Measurements from ENCODE around the gene WNT6.

The WNT6 gene

DNA sequence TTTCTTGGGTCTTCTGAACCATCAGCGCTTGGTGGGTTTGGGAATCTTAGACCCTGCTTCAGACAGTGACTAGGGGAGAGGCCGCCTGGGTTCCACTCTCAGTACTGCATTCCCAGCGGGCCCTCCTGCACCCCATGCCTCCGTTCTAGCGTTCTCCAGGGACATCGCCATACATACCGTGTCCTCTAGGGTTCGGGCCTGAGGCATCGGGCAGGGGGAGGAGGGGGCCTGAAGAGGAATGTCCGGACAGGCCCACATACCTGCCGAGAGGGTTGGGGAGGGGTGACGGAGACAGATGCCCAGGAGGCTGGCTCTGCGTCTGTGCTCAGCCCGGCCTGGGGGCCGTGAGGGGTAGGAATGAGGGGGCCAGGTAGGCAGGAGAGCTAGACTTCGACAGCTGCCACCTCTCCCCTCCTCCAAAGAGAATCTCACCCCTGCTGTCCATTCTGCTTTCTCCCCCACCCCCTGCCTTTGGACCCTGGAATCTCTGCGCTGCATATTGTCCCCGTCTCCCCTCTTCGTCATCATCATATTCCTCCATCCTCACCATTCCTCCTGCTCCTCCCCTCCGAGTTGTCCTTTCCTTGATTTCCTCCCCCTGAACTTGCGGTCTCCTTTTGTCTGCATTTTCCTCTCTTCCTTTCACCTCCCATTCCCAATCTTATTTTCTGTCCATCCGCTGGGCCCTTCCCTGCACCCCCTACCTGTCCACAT is 13.2 kb downstream of the WNT6 start:
- FAIRE-seq: no peak

DNA sequence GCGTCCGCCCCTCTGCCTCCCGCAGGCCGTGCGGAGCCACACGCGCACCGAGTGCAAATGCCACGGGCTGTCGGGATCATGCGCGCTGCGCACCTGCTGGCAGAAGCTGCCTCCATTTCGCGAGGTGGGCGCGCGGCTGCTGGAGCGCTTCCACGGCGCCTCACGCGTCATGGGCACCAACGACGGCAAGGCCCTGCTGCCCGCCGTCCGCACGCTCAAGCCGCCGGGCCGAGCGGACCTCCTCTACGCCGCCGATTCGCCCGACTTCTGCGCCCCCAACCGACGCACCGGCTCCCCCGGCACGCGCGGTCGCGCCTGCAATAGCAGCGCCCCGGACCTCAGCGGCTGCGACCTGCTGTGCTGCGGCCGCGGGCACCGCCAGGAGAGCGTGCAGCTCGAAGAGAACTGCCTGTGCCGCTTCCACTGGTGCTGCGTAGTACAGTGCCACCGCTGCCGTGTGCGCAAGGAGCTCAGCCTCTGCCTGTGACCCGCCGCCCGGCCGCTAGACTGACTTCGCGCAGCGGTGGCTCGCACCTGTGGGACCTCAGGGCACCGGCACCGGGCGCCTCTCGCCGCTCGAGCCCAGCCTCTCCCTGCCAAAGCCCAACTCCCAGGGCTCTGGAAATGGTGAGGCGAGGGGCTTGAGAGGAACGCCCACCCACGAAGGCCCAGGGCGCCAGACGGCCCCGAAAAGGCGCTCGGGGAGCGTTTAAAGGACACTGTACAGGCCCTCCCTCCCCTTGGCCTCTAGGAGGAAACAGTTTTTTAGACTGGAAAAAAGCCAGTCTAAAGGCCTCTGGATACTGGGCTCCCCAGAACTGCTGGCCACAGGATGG is 14.0 kb downstream of the WNT6 start:
- TF ChIP-seq TAF1 (IDR thresholded peaks at IDR 0.05; ENCODE audit: borderline replicate concordance, low read depth, low read length) (no peak), POLR2AphosphoS5 (IDR thresholded peaks at IDR 0.05; ENCODE audit: low read depth, low read length) (no peak), POLR2A (IDR thresholded peaks at IDR 0.05; ENCODE audit: low read depth, low read length) (no peak)
- FAIRE-seq (no peak), DNase-seq (ENCODE audit: insufficient read length) (no peak)

More for the DNA sequence above, 13.2 kb downstream of the WNT6 start:
- no peak for TF ChIP-seq POLR2A (IDR thresholded peaks at IDR 0.05; ENCODE audit: low read depth, low read length)
- no peak for TF ChIP-seq POLR2AphosphoS5 (IDR thresholded peaks at IDR 0.05; ENCODE audit: low read depth, low read length)
- no peak for TF ChIP-seq TAF1 (IDR thresholded peaks at IDR 0.05; ENCODE audit: borderline replicate concordance, low read depth, low read length)
- DNase-seq (ENCODE audit: insufficient read length): no peak

DNA sequence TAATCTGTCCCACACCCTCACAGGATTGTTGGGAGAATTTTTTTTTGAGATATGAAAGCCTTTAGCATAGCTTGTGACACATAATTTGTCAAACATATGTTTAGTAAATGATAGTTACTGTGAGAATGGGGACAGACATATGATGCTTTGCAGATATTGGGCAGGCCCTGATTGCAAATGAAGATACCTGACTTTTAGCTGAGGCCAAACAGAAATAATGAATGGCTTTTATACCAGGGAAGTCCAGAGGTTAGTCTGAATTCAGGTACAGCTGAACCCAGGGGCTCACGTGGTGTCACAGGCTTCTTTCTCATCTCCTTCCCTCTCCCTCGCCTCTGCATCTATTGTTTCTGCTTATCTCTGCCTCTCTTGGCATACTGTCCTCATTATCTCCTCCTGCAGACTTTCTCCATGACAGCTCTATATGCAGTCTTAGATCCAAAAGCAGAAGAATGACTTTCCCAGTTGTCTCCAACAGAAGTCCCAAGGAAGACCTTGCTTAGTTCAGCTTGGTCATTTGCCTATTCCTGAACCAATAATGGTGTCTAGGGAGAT is 16.2 kb downstream of the WNT6 start:
- TF ChIP-seq POLR2AphosphoS5 (IDR thresholded peaks at IDR 0.05; ENCODE audit: low read depth, low read length): no peak
- TF ChIP-seq TAF1 (IDR thresholded peaks at IDR 0.05; ENCODE audit: borderline replicate concordance, low read depth, low read length): no peak
- TF ChIP-seq POLR2A (IDR thresholded peaks at IDR 0.05; ENCODE audit: low read depth, low read length): no peak
- peak; percentile 36 for FAIRE-seq
- no peak for DNase-seq (ENCODE audit: insufficient read length)

DNA sequence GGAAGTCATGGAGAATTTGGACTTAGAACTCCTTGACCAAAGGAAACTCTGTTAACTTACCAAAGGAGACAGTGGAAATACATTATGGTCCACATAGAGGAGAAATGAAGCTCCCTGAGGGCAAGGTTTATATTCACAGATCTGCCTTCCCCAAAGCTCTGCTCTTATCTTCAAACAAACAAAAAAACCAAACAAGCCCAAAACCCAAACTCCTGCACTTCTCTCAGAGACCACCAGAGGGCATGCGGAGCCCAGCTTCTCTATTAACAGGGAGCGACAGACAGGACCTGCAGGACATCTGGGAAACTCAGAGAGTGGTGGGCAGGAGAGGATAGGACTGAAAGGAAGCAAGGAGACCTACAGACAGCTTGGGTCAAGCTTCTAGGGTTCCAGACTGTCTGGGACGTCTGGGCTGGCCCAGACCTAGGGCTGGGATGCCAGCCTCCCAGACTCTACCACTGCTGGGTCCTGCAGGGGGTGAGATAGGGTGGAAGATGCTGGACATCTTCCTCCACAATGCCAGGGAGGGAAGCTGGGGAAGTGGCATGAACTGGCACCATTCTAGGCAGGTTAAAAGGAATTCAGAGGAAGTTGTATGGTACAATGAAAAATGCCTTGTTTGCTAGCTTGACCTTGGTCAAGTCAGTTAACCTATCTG is 17.1 kb downstream of the WNT6 start:
- FAIRE-seq: peak; percentile 56

DNA sequence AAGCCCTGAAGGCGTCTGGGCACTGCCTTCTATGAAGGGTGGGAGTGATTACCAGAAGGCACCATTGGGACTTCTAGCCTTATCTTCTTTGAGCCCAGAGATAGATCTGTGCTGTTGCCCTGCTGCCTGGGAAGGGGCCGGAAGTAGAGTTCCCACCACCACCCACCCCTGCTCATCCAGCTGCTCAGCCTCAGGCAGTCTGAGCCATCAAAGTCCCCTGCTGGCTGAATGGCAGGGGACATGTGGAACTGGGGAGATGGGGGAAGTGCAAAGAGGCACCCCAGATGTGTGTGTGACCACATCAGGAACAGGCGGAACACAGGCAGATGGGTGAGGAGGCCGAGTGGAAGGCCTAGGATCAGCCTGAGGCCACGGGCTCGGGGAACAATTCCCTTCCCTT is 17.7 kb downstream of the WNT6 start:
- DNase-seq (ENCODE audit: insufficient read length) (no peak), FAIRE-seq (peak; percentile 33)
- TF ChIP-seq TAF1 (IDR thresholded peaks at IDR 0.05; ENCODE audit: borderline replicate concordance, low read depth, low read length) (no peak), POLR2AphosphoS5 (IDR thresholded peaks at IDR 0.05; ENCODE audit: low read depth, low read length) (no peak), POLR2A (IDR thresholded peaks at IDR 0.05; ENCODE audit: low read depth, low read length) (no peak)

More for the DNA sequence above, 17.1 kb downstream of the WNT6 start:
- no peak for DNase-seq (ENCODE audit: insufficient read length)
- TF ChIP-seq POLR2A (IDR thresholded peaks at IDR 0.05; ENCODE audit: low read depth, low read length) (no peak), POLR2AphosphoS5 (IDR thresholded peaks at IDR 0.05; ENCODE audit: low read depth, low read length) (no peak), TAF1 (IDR thresholded peaks at IDR 0.05; ENCODE audit: borderline replicate concordance, low read depth, low read length) (no peak)

DNA sequence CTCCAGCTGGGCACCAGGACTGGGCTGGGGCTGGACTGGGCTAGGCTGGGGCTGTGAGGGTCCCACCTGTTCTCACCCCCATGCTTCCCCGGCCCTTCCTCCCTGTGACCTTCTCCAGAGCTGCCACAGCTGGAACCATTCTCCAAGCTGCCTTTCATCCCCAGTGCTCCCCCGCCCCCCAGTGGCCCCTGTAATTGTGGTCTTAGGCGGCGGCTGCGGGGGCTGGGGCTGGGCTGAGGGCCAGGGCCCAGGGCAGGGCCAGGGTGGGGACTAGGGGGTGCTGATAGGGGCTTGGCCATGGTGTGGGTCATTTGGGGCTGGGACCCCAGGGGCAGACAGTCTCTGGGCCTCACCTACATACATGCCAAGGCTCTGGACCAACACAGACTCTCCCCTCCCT is 18.3 kb downstream of the WNT6 start:
- no peak for DNase-seq (ENCODE audit: insufficient read length)
- TF ChIP-seq POLR2AphosphoS5 (IDR thresholded peaks at IDR 0.05; ENCODE audit: low read depth, low read length) (no peak), TAF1 (IDR thresholded peaks at IDR 0.05; ENCODE audit: borderline replicate concordance, low read depth, low read length) (no peak), POLR2A (IDR thresholded peaks at IDR 0.05; ENCODE audit: low read depth, low read length) (no peak)
- no peak for FAIRE-seq

DNA sequence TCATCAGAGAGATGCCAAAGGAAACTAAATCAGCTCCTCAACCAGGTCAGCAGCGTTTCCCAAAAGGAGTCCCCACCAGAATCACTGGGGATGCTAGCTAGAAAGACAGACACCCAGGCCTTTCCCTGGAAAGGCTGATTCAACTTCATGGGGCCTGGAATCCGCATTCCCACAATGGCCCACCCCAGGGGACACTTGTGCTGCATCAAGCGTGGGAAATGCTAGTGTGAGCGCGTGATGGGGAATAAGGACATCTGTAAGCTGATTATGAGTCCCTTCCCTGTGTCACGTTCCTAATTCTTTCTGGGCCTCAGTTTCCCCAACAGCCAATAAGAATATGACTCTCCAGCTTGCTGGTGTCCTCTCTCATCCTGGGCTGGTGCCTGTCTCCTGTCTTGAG is 18.9 kb downstream of the WNT6 start:
- DNase-seq (ENCODE audit: insufficient read length): no peak
- FAIRE-seq: no peak
- no peak for TF ChIP-seq TAF1 (IDR thresholded peaks at IDR 0.05; ENCODE audit: borderline replicate concordance, low read depth, low read length)
- TF ChIP-seq POLR2AphosphoS5 (IDR thresholded peaks at IDR 0.05; ENCODE audit: low read depth, low read length): no peak
- TF ChIP-seq POLR2A (IDR thresholded peaks at IDR 0.05; ENCODE audit: low read depth, low read length): no peak

DNA sequence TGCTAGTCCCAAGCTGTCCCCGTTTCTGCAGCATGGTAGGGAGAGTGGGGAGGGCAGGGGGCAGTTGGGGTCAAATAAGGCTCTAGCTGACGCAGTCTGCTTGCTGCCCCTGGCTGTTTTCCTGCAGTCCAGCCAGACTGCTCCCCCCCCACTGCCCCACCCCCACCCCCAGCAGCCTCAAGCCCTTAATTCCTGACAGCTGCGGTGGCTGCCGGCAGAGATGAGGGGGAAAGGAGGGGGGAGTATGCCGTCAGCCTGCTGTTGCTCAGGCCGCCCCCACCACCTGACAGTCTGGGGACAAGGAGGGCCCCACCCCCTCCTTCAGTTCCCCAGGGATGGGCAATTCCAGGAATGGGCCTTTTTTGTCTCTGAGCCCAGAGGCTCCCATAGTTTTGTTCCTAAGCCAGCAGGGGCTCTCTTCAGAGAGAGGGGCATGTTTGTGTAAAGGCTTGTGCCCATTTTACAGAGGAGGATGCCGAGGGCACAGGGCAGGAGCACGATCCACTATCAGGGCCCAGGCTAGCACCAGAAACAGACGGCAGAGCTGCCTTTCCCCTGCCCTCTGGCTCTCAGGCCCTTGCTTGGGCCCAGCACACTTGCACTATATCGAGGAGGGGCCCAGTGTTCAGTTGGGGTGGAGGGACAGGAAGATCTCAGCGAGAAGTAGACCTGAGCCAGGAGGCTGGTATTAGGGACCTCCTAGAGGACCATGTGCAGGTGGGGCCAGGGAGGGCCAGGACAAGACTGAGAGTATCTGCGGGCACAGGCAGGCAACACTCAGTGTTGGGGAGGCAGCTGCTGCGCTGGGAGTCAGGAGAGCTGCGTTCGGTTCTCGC is 19.5 kb downstream of the WNT6 start:
- DNase-seq (ENCODE audit: insufficient read length): no peak
- no peak for TF ChIP-seq TAF1 (IDR thresholded peaks at IDR 0.05; ENCODE audit: borderline replicate concordance, low read depth, low read length)
- no peak for TF ChIP-seq POLR2AphosphoS5 (IDR thresholded peaks at IDR 0.05; ENCODE audit: low read depth, low read length)
- TF ChIP-seq POLR2A (IDR thresholded peaks at IDR 0.05; ENCODE audit: low read depth, low read length): no peak
- FAIRE-seq: peak; percentile 82

DNA sequence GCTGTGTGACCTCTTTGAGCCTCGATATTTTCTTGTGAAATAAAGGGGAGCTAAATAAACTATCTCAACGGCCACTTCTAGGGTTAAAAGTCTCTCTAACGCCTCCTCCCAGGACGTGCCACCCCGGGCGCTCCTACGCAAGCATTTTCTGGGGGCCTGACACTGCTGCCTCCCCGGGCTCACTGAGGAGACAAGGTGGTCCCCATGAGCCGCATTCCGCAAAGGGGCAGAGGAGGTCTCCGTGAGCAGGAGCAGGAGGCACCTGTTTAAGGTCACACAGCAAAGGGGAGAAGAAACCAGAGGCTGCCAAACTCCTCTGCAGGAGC is 20.1 kb downstream of the WNT6 start:
- no peak for FAIRE-seq

DNA sequence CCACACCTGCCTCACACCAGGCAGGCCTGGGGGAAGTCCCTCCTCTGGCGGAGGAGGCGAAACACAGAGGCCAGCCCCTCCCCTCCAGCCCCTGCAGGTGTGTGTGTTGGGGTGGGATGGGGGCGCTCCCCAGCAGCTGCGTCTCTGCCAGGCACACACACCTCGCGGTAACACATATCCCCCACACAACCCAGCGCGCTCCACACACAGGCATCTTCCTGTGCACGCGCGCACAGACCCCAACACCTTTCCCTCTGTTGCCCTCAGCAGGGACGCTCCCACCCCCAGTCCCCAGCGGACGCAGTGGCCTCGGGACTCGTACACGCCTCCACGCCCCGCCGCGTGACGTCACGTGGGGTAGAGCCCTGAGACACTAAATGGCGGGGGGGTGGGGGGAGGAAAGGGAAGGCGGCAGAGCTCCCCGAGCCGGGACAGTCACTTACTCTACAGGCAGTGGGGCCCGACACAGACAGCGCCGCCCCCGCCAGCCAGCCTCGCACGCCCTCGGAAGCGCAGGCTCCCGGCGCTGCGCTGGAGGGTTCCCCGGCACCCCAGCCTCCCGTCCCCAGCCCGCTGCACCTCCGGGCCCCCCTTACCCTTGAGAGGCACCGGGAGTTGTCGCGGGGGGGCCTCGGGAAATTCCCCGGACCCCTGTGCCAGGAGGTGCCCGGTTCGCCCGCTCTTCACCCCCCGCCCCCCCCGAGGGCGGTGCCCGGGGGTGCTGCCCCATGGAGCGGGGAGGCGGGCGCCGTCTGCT is 20.7 kb downstream of the WNT6 start, which contains the start of gene WNT10A:
WNT10A (plus strand) TSS at position 751 of the 757 bp plus-strand sequence. CDS start 144 bp downstream, outside the sequence.
- FAIRE-seq: peak; percentile 98
- DNase-seq (ENCODE audit: insufficient read length): peak; percentile 83

More for the DNA sequence above, 20.1 kb downstream of the WNT6 start:
- TF ChIP-seq POLR2A (IDR thresholded peaks at IDR 0.05; ENCODE audit: low read depth, low read length): no peak
- no peak for DNase-seq (ENCODE audit: insufficient read length)

More for the DNA sequence above, 20.7 kb downstream of the WNT6 start, which contains the start of gene WNT10A:
- peak; percentile 22; the same call in 1 of the 2 replicates for TF ChIP-seq POLR2AphosphoS5 (IDR thresholded peaks at IDR 0.05; ENCODE audit: low read depth, low read length)
- TF ChIP-seq TAF1 (IDR thresholded peaks at IDR 0.05; ENCODE audit: borderline replicate concordance, low read depth, low read length): no peak; the same call in 1 of the 2 replicates
